Fibroblast of lung (primary cell): Measurements from ENCODE around the gene TMEM69.

Experiments used
- EZH2 ChIP-seq: IDR thresholded peaks from 2 replicates; pipeline ENCODE4 v1.5.1; 2012; ENCODE audit warnings: low read length, control low read depth, mild to moderate bottlenecking; ENCODE audit errors: missing control alignments
- TF ChIP-seq, protein P1 (sequence below), 2 donors: IDR thresholded peaks in 1 of 2; conservative IDR thresholded peaks in 1 of 2; 1 replicate in 1 of 2; 2 replicates in 1 of 2; pipeline ENCODE4 v1.5.1; 2011 to 2012; ENCODE audit warnings: low read length in 2 of 2, control low read depth in 1 of 2, inconsistent platforms in 1 of 2, low read depth in 1 of 2, mild to moderate bottlenecking in 1 of 2

DNA sequence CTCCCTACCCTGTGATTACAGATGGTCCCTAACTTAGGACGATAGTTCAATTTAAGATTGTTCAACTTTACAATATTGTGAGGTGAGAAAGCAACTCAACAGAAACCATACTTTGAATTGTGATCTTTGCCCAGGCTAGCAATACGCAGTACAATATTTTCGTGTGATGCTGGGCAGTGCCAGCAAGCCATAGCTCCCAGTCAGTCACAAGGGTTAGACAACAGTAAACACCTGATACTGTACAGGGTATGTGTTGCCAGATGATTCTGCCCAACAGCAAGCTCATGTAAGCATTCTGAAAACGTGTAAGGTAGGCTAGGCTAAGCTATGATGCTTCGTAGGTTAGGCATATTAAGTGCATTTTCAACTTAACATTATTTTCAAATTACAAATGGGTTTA lies 13.5 kb upstream of the TMEM69 start:
- TF ChIP-seq, protein P1, sequence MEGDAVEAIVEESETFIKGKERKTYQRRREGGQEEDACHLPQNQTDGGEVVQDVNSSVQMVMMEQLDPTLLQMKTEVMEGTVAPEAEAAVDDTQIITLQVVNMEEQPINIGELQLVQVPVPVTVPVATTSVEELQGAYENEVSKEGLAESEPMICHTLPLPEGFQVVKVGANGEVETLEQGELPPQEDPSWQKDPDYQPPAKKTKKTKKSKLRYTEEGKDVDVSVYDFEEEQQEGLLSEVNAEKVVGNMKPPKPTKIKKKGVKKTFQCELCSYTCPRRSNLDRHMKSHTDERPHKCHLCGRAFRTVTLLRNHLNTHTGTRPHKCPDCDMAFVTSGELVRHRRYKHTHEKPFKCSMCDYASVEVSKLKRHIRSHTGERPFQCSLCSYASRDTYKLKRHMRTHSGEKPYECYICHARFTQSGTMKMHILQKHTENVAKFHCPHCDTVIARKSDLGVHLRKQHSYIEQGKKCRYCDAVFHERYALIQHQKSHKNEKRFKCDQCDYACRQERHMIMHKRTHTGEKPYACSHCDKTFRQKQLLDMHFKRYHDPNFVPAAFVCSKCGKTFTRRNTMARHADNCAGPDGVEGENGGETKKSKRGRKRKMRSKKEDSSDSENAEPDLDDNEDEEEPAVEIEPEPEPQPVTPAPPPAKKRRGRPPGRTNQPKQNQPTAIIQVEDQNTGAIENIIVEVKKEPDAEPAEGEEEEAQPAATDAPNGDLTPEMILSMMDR (conservative IDR thresholded peaks at IDR 0.05 in 1 of 2, IDR thresholded peaks at IDR 0.05 in 1 of 2; ENCODE audit: low read depth in 1 of 2, low read length in 2 of 2), result no peak
- no peak for TF ChIP-seq EZH2
